Measurements from ENCODE around the gene MED25.

The MED25 gene

DNA sequence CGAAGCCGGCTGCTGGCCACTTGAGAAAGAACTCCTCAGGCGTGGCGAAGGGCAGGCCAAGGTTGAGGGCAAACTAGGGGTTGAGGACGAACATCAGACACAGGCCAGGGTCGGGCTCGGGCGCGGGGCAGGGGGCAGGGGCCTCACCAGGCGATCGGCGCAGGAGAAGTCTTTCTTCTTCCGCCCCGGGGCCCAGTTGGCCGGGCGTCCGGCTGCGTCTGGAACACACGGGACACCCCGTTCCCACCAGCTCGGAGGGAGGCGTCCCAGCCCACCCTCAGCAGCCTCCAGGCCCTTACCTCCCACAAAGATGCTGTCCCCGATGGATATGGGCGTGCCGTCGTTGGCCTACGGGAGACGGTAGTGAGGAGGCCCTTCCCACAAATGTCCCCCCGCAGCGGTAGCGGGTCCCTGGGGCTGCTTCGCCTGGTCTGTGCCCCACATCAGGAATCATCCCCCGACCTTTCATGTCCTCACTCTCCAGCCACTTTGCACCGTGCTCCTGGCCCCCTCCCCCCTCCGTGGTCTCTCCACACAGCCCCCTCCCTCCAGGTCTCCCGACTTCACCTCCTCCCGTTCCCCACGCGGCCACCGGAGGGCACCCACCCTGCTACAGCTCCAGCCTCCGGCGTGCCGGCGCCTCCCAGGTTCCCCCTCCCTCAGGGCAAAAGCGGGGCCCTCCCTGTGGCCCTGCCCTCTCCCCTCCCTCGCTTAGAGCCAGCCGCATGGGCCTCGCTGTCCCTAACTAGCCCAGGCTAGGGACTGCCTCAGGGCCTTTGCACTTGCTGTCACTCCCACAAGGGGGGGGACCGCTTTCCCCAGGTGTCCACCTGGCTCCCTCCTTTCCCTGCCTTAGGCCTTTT, 44.5 kb downstream of the MED25 start (continued):
- no peak for TF ChIP-seq BACH2 (CRISPR knock-in tag; IDR thresholded peaks at IDR 0.05; ENCODE audit: borderline replicate concordance)

DNA sequence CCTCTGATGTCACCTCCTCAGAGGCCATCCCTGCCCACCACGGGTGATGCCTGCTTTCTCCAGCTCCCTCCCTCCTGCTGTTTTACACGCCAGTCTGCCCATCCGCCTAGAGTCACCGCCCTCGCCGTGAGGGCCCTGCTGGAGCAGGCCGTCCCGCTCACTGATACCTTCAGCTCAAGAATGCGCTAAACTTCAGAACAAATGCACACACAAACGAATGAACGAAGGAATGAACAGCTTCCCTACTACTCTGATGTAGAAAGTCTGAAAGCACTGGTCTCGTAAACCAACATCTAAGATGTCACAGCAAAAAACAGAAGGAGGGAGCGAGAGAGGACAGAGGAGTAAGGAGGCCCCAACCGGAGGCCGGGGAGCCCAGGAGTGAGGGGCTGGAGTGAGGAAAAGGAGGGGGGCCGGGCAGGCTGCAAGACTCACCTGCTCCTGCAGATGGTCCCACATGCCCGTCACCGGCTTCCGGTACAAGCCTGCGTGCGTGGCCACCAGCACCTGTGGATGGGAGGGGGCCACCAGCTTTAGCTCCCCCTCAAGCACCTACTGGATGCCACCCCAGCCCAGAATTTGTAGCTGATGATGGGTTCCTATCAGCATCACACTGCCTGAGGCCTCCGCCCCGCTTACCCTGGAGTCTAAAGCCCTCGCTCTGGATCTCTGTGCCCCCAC, 45.3 kb downstream of the MED25 start:
- TF ChIP-seq ARNTL (CRISPR knock-in tag; IDR thresholded peaks at IDR 0.05; ENCODE audit: borderline replicate concordance, low read depth) (no peak), ISL1 (CRISPR knock-in tag; IDR thresholded peaks at IDR 0.05) (no peak), ESRRG (CRISPR knock-in tag; IDR thresholded peaks at IDR 0.05) (no peak), ZNF70 (CRISPR knock-in tag; IDR thresholded peaks at IDR 0.05) (no peak), ZFP3 (CRISPR knock-in tag; IDR thresholded peaks at IDR 0.05) (no peak), SNAI2 (CRISPR knock-in tag; IDR thresholded peaks at IDR 0.05) (no peak), ZNF8 (CRISPR knock-in tag; IDR thresholded peaks at IDR 0.05) (no peak), GLIS3 (CRISPR knock-in tag; IDR thresholded peaks at IDR 0.05) (no peak), TOX (CRISPR knock-in tag; IDR thresholded peaks at IDR 0.05; ENCODE audit: borderline replicate concordance) (no peak), OSR1 (CRISPR knock-in tag; IDR thresholded peaks at IDR 0.05) (no peak), BACH2 (CRISPR knock-in tag; IDR thresholded peaks at IDR 0.05; ENCODE audit: borderline replicate concordance) (no peak), PPARA (CRISPR knock-in tag; IDR thresholded peaks at IDR 0.05; ENCODE audit: borderline replicate concordance) (no peak), ZNF565 (CRISPR knock-in tag; conservative IDR thresholded peaks at IDR 0.05; ENCODE audit: low read depth) (no peak)
- TF ChIP-seq, protein P1, sequence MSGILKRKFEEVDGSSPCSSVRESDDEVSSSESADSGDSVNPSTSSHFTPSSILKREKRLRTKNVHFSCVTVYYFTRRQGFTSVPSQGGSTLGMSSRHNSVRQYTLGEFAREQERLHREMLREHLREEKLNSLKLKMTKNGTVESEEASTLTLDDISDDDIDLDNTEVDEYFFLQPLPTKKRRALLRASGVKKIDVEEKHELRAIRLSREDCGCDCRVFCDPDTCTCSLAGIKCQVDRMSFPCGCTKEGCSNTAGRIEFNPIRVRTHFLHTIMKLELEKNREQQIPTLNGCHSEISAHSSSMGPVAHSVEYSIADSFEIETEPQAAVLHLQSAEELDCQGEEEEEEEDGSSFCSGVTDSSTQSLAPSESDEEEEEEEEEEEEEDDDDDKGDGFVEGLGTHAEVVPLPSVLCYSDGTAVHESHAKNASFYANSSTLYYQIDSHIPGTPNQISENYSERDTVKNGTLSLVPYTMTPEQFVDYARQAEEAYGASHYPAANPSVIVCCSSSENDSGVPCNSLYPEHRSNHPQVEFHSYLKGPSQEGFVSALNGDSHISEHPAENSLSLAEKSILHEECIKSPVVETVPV (CRISPR knock-in tag; IDR thresholded peaks at IDR 0.05): no peak
- TF ChIP-seq, protein P2, sequence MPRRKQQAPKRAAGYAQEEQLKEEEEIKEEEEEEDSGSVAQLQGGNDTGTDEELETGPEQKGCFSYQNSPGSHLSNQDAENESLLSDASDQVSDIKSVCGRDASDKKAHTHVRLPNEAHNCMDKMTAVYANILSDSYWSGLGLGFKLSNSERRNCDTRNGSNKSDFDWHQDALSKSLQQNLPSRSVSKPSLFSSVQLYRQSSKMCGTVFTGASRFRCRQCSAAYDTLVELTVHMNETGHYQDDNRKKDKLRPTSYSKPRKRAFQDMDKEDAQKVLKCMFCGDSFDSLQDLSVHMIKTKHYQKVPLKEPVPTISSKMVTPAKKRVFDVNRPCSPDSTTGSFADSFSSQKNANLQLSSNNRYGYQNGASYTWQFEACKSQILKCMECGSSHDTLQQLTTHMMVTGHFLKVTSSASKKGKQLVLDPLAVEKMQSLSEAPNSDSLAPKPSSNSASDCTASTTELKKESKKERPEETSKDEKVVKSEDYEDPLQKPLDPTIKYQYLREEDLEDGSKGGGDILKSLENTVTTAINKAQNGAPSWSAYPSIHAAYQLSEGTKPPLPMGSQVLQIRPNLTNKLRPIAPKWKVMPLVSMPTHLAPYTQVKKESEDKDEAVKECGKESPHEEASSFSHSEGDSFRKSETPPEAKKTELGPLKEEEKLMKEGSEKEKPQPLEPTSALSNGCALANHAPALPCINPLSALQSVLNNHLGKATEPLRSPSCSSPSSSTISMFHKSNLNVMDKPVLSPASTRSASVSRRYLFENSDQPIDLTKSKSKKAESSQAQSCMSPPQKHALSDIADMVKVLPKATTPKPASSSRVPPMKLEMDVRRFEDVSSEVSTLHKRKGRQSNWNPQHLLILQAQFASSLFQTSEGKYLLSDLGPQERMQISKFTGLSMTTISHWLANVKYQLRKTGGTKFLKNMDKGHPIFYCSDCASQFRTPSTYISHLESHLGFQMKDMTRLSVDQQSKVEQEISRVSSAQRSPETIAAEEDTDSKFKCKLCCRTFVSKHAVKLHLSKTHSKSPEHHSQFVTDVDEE (CRISPR knock-in tag; IDR thresholded peaks at IDR 0.05): no peak
- TF ChIP-seq, protein P3, sequence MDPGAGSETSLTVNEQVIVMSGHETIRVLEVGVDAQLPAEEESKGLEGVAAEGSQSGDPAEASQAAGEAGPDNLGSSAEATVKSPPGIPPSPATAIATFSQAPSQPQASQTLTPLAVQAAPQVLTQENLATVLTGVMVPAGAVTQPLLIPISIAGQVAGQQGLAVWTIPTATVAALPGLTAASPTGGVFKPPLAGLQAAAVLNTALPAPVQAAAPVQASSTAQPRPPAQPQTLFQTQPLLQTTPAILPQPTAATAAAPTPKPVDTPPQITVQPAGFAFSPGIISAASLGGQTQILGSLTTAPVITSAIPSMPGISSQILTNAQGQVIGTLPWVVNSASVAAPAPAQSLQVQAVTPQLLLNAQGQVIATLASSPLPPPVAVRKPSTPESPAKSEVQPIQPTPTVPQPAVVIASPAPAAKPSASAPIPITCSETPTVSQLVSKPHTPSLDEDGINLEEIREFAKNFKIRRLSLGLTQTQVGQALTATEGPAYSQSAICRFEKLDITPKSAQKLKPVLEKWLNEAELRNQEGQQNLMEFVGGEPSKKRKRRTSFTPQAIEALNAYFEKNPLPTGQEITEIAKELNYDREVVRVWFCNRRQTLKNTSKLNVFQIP (CRISPR knock-in tag; IDR thresholded peaks at IDR 0.05; ENCODE audit: borderline replicate concordance, low read depth): no peak
- TF ChIP-seq, protein P4, sequence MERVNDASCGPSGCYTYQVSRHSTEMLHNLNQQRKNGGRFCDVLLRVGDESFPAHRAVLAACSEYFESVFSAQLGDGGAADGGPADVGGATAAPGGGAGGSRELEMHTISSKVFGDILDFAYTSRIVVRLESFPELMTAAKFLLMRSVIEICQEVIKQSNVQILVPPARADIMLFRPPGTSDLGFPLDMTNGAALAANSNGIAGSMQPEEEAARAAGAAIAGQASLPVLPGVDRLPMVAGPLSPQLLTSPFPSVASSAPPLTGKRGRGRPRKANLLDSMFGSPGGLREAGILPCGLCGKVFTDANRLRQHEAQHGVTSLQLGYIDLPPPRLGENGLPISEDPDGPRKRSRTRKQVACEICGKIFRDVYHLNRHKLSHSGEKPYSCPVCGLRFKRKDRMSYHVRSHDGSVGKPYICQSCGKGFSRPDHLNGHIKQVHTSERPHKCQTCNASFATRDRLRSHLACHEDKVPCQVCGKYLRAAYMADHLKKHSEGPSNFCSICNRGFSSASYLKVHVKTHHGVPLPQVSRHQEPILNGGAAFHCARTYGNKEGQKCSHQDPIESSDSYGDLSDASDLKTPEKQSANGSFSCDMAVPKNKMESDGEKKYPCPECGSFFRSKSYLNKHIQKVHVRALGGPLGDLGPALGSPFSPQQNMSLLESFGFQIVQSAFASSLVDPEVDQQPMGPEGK (CRISPR knock-in tag; IDR thresholded peaks at IDR 0.05; ENCODE audit: borderline replicate concordance): no peak
- TF ChIP-seq, protein P5, sequence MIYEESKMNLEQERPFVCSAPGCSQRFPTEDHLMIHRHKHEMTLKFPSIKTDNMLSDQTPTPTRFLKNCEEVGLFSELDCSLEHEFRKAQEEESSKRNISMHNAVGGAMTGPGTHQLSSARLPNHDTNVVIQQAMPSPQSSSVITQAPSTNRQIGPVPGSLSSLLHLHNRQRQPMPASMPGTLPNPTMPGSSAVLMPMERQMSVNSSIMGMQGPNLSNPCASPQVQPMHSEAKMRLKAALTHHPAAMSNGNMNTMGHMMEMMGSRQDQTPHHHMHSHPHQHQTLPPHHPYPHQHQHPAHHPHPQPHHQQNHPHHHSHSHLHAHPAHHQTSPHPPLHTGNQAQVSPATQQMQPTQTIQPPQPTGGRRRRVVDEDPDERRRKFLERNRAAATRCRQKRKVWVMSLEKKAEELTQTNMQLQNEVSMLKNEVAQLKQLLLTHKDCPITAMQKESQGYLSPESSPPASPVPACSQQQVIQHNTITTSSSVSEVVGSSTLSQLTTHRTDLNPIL (CRISPR knock-in tag; IDR thresholded peaks at IDR 0.05; ENCODE audit: low read depth): no peak
- ATAC-seq: no peak

DNA sequence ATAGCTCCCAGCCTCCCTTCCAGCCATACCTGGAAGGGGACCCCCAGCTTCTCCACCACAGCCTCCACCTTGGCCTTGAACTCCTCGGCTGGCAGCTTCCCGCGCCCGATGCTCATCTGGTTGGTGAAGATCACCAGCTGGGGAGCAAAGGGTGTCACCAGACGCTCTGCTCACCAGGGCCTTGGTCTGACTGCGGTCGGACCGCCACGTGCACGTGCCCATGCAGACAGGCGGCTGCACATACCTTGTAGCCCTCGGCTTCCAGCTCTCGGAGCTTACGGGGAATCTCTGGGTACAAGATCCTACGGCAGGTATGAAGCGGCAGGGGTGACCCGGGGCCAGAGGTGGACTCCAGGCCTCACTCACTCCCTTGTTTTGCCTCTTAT, 45.8 kb downstream of the MED25 start:
- ATAC-seq: no peak
- TF ChIP-seq BACH2 (CRISPR knock-in tag; IDR thresholded peaks at IDR 0.05; ENCODE audit: borderline replicate concordance) (no peak), ZNF565 (CRISPR knock-in tag; conservative IDR thresholded peaks at IDR 0.05; ENCODE audit: low read depth) (no peak), GLIS3 (CRISPR knock-in tag; IDR thresholded peaks at IDR 0.05) (no peak), TCF4 (CRISPR knock-in tag; IDR thresholded peaks at IDR 0.05; ENCODE audit: borderline replicate concordance) (no peak), RARB (CRISPR knock-in tag; IDR thresholded peaks at IDR 0.05) (no peak)
- TF ChIP-seq, protein P2 (CRISPR knock-in tag; IDR thresholded peaks at IDR 0.05): no peak
- TF ChIP-seq, protein P3 (CRISPR knock-in tag; IDR thresholded peaks at IDR 0.05; ENCODE audit: borderline replicate concordance, low read depth): no peak
- TF ChIP-seq, protein P5 (CRISPR knock-in tag; IDR thresholded peaks at IDR 0.05; ENCODE audit: low read depth): no peak
